Left cardiac atrium (tissue), 4 donors: ENCODE data around the gene SFI1. TPM values are rescaled to one million over a fixed set of nuclear protein-coding genes. Genes with fewer than 3 reads are reported as not detected.

Source experiments
- ATAC-seq, 2 donors: fragments of 200-7000 bp; cut with Tn5 transposase; one replicate each; pipeline ENCODE4 v1.9.1; 2020; ENCODE audit warnings: mild to moderate bottlenecking in 2 of 2, moderate library complexity in 2 of 2
- DNase-seq: peaks from one replicate; pipeline ENCODE4 v3.0.0-alpha.2; 2020
- intact Hi-C, 2 donors: fragments of 100-400 bp; cut with DNase I; formaldehyde crosslinking; loops; one replicate each; pipeline versions ENCODE4 v1.14.1 to v1.15.1; 2022 to 2023
- total RNA-seq, 2 donors: library from RNA; stranded (reverse); fragmentation: NEBNext Ultra II Directional; extraction: Animal tissue kit (Norgen Biotek cat#: 25700); gene quantifications; one replicate each; pipeline ENCODE4 v1.2.1, GENCODE V29; 2021
- donor health status: DM: no; HTN: yes; CAD: no.
- donor health status: DM: no; HTN: yes; CAD: no; lungs with severe emphysema.
- donor health status: DM: yes; HTN: yes; CAD: no.
- donor health status: Dilated cardiomyopathy.

SFI1 gene
- total RNA-seq, 2 donors from 2014 or later, result 8.2 to 9.9 TPM

DNA sequence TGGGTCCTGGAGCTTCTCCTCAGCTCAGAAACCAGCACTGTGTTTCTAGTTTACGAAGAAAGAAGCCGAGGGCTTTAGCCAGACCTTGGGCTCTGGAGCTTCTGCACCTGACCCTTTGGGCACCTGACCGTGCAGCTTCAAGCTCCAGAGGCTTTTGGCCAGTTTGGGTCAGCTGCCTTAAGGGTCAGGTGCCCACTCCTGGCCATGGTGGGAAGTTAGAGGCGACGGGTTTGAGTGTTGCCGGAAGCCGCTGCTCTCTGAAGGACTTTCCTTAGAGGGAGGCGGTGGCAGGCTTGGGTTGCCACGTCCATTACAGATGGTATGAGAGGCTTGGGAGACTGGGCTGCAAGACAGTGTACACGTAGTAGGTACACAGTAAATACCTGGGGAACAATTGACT is 113.4 kb downstream of the SFI1 start:
- no peak for ATAC-seq
- intact Hi-C loops, result no loop called here
- DNase-seq, result no peak

DNA sequence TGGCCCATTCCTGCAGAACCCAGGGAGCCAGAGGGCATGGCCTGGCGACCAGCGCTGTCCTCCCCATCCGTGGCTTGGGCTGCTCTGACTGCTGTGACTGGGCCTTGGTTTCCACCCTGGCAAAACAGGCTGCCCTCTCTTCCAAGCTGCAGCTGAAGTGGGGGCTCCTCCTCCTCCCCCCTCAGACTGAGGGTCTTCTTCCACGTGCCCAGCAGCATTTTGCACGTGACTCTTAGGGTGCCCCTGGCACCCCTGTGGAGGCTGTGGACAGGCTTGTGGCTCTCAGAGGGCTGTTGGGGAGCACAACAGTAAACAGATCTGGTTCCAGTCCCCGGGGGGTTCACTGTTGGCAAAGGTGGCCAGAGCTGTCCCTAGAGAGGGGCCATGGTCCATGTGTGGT is 114.3 kb downstream of the SFI1 start:
- peak; percentile 16 for DNase-seq
- ATAC-seq, result no peak
- intact Hi-C loops, result no loop called here

DNA sequence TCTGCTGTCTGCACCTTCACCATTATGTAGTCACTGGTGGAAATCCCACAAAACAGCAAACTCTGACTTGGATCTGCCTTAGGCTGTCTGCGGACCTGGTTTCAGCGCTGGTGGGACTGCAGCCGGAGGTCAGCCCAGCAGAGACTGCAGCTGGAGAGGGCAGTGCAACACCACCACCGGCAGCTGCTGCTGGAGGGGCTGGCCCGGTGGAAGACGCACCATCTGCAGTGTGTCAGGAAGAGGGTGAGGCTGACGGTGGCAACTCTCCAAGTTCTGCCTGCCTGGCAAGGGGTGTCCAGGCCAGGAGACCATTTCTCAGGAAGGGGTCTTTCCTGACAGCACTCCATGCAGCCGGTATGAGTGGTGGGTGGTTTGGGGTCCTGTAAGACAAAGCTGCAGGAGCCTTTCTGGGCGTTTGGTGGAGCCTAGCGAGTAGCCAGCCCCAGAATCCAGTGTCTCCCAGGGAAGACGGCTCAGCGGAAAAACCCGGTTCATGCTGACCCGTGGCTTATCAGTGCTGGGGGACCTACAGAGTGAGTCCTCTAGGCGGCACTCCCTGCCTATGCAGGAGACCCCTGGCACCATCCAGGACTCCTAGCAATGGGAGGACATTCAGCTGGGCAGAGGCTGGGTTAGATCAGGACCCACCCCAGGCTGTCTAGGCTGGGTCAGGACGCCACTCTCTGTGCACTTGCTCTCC is 114.9 kb downstream of the SFI1 start:
- peak; percentile 43 for DNase-seq
- peak; percentile 48 to 67 for ATAC-seq
- intact Hi-C loops, result no loop called here

DNA sequence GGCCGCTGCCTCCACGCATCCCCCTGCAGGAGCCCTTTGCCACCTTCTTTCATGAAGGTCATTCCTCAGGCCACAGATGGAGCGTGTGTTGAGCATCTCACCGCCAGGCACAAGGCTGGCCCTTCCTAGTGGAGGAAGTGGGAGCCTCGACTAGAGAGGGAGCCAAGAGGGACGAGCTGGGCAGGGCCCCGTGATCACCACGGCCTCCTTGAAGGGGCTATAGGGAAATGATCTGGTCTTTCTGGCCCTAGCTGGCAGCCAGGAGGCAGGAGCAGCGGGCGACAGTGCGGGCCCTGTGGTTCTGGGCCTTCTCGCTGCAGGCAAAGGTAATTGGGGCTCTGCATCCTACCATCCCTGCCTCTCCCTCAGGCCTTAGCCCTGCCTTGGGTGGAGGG is 116.6 kb downstream of the SFI1 start:
- intact Hi-C loops, result no loop called here
- ATAC-seq, result no peak
- no peak for DNase-seq

DNA sequence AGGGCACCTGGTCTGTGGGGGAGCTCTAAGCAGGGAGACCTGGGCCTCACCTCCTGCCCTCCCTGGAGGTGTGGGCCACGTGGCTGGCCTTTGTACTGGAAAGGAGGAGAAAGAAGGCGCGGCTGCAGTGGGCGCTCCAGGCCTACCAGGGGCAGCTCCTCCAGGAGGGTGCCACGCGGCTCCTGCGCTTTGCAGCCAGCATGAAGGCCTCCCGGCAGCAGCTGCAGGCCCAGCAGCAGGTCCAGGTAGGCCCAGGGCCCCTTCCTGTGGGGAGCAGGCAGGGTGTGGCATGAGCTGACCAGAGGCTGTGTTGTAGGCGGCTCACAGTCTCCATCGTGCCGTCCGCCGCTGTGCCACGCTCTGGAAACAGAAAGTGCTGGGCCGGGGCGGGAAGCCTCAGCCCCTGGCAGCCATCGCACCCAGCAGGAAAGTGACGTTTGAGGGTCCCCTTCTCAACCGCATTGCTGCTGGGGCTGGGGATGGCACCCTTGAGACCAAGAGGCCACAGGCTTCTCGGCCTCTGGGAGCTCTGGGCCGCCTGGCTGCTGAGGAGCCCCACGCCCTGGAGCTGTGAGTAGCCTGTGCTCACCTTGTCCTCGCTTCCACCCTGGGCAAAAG is 117.1 kb downstream of the SFI1 start:
- ATAC-seq, result no peak
- intact Hi-C loops, result no loop called here
- no peak for DNase-seq

DNA sequence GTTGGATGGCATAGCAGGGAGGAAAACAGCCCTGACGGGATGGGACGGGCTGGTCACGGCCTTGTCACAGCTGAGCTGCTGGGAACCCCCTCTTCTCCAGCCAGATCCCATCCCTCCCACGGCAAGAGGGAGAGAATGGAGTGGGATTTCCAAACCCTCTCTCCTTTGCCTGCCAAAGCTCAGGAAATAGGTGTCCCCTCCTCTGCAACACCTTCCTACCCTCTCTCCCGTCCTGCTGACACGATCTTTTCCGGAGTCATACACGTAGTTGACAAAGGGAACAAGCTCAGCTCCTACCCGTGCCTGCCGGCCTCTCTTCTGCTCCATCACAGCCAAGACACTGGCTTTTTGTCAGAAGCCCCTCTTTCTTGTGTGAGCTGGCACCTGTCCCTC is 117.6 kb downstream of the SFI1 start:
- intact Hi-C loops, result no loop called here
- no peak for DNase-seq
- ATAC-seq, result no peak

DNA sequence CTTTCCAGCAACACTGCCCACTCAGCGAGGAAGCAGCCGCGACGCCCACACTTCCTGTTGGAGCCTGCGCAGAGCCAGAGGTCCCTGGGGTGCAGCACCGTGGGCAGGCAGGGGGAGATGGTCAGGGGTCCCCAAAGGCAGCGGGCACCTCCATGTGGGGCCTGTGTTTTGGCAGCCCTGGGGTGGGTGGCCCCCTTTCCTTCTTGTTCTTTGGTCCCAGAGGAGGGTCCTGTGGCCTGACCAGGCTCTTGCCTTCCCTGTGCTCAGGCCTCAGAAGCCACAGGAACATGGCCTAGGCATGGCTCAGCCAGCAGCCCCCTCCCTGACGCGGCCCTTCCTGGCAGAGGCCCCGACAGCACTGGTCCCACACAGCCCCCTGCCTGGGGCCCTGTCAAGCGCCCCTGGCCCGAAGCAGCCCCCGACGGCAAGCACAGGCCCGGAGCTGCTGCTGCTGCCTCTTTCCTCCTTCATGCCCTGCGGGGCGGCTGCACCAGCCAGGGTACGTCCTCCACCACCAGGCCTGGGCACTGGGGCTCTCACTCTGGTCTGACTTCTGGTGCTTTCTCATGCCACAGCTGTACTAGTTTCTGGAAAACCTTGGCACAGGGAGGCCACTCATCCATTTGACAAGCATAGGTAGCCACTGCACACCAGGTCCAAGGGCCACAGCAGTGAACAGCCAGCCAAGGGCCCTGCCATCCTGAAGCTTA is 118.6 kb downstream of the SFI1 start:
- peak; percentile 27 for DNase-seq
- ATAC-seq, result no peak
- intact Hi-C loops, result no loop called here

DNA sequence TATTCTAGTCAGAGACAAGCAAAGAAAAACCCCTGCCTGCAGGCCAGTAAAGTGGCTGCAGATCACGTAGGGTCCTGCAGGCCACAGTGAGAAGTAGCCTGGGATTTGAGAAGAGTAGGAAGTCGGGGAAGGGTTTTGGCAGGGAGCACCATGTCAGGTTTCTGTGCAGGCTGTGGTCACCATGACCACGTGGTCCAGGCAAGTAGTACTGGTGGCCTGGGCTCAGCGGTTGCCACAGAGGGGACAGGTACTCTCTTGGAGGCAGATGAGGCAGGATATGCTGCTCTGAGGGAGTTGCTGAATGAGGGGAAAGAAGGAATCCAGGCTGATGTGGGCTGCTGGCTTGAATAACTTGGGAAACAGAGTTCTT is 119.1 kb downstream of the SFI1 start:
- intact Hi-C loops, result no loop called here
- peak in 1 of 2 donors; percentile 16 for ATAC-seq
- DNase-seq, result no peak

DNA sequence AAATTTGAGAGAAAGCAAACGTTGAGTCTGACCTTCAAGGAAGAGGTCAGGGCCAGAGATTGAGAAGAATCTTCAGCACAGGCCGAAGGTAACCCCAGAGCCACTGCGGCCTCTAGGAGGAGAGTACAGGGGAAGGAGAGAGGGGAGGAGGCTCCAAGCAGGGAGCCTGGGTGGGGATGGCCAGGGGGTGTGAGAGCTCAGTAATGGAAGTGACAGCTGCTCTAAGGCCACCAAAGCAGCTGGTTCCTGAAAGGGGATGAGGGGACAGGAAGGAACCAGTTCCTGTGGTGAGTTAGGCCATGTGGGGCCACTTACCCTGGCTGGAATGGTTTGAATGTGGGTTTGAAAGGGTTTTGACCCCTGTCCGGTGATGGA is 119.6 kb downstream of the SFI1 start:
- DNase-seq (no peak), ATAC-seq (no peak)
- intact Hi-C loops, result no loop called here

DNA sequence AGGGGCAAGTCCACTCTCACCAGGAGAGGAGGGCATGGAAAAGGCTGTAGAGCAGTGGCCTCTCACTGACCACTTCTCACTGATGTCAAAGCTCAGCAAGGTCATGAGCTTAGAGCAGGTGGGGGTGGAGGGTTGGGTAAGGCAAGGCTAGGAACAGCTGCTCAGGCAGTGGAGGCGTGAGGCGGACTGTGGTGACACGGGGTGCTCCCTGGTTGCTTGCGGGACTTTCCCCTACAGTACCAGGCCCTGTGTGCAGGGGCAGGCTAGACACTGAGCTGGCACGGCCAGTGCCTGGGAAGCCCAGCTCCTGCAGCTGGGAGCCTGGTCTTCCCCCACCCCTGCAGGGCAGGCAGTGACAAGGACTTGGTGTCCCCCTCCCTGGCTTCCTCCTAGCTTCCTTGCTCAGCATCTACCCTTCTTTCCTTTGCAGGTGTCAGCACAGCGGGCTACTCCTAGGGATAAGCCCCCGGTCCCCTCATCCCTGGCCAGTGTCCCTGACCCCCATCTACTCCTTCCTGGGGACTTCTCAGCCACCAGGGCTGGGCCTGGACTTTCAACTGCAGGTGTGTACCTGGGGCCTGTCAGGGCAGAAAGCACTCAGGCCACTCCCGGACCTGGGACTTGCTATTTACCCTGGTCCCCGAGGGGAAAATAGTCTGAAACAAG is 120.1 kb downstream of the SFI1 start:
- intact Hi-C loops, result no loop called here
- no peak for ATAC-seq
- no peak for DNase-seq

DNA sequence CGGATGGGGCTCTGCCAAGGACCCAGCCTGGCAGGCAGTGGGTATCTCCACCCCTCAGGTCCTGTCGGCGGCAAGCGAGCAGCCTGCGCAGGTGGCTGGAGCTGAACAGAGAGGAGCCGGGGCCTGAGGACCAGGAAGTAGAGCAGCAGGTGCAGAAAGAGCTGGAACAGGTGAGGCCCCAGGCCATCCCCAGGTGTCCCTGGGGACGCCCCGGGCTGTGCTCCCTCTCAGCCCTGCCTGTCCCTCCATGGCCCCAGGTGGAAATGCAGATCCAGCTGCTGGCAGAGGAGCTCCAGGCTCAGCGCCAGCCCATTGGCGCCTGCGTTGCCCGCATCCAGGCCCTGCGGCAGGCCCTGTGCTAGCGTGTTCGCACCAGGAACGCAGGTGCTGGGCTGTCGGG is 121.7 kb downstream of the SFI1 start:
- ATAC-seq (no peak), DNase-seq (no peak)
- intact Hi-C loops, result no loop called here

DNA sequence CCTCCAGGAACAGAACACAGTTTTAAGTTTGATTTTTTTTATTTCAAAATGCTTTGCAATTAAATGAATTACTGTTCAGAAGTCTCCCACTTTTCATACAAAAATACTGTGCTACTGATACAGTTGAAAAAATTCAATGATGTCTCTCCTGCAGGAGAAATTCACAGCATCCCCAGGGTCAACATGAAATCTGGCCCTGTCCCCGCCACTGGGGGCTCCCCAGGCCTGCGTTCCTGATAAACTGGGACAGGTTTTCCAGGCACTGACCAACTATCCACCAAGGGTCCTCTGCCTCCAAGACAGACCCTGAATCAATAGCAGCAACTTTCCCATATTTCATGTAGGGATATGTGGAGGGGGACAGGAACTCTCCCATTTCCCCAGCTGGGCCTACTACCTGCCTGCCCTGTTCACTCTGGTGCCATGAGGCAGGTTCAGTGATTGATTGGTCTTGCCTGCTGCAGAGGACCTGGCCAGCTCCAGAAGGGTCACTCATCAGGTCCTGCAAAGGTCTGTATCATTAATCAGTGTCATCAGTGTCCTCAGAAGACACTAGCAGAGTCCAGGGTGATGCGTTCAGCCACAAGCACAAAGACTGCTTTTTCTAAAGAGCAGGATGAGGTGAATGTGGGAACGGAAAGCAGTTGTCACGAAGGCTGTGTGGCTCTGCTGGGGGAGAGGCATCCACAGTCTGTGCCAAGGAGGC is 122.3 kb downstream of the SFI1 start:
- DNase-seq (no peak), ATAC-seq (no peak)
- intact Hi-C loops, result no loop called here

DNA sequence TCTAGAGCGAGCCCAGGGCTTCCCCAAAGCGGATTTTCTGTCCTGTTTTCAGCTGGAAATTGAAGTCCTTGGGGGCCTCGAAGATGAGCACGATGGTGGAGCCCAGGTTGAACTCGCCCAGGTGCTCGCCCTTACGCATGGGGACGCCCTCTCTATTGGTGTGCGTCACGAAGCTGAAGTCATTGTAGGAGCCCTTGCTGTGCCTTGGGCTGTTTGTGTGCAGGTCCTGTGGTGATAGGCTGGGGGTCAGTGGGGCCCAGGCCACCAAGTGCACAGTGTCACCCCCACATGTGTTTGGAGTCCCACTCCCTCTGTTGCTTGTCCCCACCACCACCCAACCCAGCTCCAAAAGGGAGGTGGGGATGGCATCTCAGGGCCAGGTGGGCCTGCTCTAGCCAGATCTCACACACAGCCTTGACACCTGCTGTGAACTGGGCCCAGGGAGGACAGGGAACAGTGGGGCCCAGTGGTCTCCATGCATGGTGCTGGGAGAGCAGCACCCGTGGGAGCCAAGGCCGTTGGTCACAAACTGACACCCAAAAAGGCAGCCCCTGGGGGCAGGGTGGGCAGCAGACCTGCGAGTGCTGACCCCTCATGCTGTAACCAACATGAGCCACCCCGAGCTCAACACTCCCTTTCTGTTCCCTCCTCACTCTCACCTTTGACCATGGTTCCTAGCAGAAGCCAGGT is 123.4 kb downstream of the SFI1 start:
- no peak for DNase-seq
- intact Hi-C loops, result no loop called here
- no peak for ATAC-seq

DNA sequence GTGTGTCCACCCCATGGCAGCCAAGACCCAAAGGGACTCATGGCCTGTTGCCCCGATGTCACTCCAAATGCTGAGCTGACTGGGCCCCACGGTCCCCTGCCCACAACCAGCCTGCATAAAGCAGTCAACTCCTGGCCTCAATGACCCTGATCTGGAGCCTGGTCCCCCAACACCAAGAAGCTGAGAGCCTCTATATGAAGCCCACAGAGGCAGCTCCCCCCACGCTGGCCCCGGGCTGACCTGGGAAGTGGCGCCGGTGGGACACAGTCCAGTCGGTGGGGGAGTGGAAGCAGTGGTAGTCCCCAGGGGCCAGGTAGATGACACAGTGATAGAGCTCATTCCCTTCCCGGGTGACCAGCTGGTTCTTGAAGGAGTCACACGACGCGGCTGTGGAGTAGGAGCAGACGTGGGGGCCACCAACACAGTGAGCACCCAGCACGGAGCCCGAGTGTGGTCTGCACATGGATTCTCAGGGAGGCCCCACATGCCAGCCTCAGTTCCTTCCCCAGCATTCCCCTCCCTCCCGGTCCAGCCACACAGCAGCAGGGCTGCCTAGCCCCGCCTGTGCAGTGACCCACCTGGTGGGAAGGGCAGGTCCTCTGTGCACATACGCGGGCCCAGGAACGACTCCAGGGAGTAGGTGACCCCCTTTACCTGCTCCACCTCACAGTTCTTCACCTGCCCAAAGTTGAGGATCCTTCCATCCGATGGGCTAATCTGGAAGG is 124.6 kb downstream of the SFI1 start:
- ATAC-seq (no peak), DNase-seq (no peak)
- intact Hi-C loops, result no loop called here

DNA sequence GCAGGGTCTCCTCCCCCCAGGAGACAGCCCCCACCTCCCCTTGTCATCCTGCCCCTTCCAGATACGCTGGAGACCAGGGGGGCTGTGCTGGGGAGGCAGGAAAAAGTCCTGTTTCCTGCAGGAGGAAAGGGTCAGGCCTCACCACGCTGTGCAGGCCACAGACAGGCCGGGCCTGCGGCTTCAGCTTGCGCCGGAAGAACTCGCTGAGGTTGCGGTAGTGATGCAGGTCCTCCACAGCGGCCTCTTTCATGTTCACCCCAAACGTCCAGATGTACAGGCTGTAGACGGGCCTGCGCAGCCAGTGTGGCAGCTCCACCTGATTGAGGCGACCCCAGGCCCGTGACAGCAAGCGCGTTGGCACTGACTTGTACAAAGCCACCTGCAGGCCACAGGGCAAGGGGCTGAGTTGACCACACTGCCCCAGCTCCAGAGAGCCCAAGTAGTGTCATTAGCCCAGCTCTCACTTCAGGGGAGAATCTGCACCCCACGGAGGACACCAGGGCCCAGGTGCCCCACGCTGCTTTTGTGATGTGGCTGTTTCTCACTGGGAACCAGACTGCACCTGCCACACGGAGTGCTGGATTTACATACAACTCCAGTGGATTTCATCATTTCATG is 125.3 kb downstream of the SFI1 start:
- intact Hi-C loops, result no loop called here
- ATAC-seq (no peak), DNase-seq (no peak)

DNA sequence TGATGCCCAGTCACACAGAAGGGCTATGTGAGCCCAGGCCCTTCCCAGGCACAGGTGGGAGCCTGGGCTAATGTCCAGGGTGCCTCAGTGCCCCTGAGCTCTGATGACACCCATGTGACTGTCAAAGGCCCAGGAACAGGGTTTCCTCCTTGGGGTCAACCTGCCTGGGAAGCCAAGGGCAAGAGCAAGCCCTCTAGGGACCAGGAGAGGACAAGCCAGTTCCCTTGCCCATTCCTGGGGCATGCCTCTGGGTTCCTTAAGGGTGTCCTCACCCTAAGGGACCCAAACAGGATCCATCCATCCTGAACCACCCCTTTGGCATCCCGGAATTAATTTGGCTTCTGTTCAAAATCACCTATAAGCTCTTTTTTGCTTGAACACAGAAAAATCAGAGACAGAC is 126.6 kb downstream of the SFI1 start:
- no peak for DNase-seq

DNA sequence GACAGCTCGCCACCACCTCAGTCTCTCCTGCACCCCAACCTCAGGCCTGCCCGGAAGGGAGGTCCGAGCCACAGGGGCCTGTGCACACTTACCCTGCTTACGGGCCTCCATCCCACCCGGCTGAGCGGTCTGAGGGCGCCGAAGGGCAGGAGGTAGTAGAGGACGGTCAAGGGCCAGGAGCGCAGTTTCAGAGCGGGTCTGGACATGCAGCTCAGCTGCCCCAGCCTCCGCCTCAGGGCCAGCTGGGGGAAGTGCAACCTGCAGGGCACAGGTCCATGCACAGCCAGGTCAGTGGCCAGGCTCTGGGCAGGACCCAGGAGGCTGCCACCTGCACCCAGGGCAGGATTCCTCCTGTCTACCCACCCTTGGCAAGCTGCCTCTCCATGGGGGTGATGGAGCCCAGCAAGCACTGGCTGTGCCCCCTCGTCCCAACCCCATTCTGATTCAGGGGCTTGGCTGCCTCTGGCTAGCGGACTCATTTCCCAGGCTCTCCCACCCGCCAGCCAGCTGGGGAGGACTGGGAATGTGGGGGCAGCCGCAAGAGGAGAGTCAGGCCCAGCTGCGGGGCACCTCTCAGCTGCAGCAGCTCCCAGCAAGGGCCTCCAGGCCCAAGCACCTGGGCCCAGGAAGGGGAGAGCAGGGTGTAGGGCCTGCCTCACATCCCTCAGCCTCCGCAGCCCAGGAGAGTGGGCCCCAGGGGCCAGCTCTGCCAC is 127.4 kb downstream of the SFI1 start:
- intact Hi-C loops, result no loop called here
- ATAC-seq (no peak), DNase-seq (no peak)

More for the DNA sequence above, 126.6 kb downstream of the SFI1 start:
- no peak for ATAC-seq
- intact Hi-C loops, result no loop called here

DNA sequence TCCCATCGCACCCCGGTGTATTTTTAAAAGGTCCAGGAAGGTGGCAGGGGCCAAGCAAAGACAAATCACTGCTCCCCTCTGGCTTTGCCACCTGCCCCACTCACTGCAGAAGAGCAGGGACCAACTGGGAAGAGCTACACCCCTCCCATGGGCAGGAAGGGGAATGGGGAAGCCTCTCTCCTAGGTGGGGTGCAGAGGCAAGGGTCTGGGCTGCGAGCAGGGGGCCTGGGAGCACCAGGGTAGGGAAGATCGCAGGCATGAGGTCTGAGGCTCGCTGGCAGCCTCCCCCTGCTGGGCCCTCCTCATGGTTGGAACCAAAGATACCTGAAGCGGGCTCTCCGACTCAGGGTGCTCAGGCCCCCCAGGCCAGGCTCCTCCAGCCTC is 128.9 kb downstream of the SFI1 start:
- ATAC-seq, result no peak
- no peak for DNase-seq
- intact Hi-C loops, result no loop called here
